GM19468 (cell line): Measurements from ENCODE around the gene EXOC3.
"Not testable (repeated sequence)": the region's sequence is repeated elsewhere in the genome, so short reads cannot be mapped to it uniquely, and the experiment has no call there.

Experiments used
- ATAC-seq: cut with Tn5 transposase; IDR thresholded peaks from one replicate; pipeline ENCODE4 v1.9.1; 2021; ENCODE audit warnings: mild to moderate bottlenecking, moderate library complexity, moderate number of reproducible peaks; ENCODE audit not compliant: unreplicated experiment; ENCODE audit errors: extremely low read depth

EXOC3 gene

GRCh38 chr5:406041-406440 lies 36.9 kb upstream of the EXOC3 start:
- no peak for ATAC-seq

- ATAC-seq: no peak
Observed at GRCh38 chr5:407051-407450, 35.9 kb upstream of the EXOC3 start.

DNA sequence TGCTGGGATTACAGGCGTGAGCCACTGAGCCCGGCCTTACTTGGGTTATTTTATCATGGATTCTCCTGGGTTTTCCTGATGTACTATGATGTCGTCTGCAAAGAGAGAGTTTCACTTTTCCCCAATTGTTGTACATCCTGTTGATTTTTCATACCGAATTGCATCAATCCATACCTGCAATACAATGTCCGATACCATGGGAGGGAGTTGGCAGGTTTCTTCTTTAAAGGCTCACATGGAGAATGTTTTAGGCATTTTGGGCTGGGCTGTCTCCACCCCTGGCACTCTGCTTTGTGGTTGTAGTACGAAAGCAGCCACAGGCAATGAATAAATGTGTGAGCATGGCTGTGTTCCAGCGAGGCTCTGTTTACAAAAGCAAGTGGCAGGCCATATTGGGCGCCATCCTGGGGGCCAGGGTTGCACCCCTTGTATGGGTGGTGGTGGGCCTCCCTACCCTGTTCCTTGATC lies 35.1 kb upstream of the EXOC3 start:
- no peak for ATAC-seq

DNA sequence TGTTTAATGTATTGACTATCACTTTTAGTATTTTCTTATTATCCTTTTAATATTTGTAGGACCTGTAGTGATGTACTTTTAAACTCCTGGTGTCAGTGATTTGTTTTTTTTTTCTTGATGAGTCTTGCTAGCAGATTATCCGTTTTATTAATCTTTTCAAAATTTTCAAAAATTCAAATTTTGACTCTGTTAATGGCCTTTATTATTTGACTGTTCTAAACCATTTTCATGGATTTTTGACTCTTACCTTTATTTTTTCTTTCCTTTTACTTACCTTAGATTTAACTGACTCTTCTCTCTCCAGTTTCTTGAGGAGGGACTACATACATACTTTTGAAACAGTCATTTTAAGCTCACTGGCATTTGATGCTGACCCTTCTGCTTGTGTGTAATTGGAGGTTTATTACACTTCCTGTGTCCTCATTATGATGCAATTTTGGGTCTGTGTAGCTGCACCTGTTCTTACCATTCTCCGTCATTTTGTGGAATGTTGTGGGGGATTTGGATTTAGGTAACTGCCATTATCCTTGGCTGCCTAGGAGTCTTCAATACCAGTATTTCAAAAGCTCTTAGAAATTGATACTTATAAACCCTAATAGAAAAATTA lies 32.0 kb upstream of the EXOC3 start:
- no peak for ATAC-seq

GRCh38 chr5:411728-412127 lies 31.2 kb upstream of the EXOC3 start:
- no peak for ATAC-seq

- not testable (repeated sequence) for ATAC-seq
Observed at GRCh38 chr5:414991-415927, 27.7 kb upstream of the EXOC3 start.

- no peak for ATAC-seq
Observed at GRCh38 chr5:415928-416635, 26.9 kb upstream of the EXOC3 start.

- no peak for ATAC-seq
Observed at GRCh38 chr5:416636-416960, 26.4 kb upstream of the EXOC3 start.

DNA sequence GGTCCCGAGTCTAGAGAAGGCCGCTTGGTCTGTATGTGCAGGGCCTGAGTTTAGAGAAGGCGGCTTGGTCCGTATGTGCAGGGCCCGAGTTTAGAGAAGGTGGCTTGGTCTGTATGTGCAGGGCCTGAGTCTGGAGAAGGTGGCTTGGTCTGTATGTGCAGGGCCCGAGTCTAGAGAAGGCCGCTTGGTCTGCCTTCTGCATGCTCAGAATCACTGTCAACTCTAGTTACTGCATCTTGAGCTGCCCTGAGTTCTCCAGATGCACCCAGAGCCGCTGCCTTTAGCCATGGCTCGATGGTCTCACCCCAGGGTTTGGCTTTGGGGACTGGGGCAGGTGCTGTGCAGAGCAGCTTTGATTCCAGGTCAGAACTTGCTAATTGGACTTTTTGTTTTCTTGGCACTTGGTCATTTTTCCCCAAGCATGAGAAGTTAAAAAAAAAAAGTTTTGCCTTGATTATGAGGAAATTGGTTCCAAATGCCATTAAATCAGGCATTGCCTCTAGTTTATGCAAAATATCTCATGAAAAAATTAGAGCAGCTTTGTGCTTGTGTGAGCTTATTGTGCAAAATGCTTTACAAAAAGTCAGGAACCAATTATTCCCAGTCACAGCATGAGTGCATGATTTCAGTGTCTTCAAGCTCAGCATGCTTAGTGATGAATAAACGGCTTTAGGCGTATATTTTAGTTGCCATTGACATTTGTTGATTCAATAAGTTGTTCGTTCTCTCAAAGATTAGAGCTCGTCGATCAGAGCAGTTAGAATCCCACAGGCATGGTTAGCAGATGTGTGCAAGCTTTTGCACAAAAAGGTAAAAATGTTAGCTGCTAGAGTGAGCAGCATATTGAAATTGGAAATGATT lies 25.4 kb upstream of the EXOC3 start:
- no peak for ATAC-seq

DNA sequence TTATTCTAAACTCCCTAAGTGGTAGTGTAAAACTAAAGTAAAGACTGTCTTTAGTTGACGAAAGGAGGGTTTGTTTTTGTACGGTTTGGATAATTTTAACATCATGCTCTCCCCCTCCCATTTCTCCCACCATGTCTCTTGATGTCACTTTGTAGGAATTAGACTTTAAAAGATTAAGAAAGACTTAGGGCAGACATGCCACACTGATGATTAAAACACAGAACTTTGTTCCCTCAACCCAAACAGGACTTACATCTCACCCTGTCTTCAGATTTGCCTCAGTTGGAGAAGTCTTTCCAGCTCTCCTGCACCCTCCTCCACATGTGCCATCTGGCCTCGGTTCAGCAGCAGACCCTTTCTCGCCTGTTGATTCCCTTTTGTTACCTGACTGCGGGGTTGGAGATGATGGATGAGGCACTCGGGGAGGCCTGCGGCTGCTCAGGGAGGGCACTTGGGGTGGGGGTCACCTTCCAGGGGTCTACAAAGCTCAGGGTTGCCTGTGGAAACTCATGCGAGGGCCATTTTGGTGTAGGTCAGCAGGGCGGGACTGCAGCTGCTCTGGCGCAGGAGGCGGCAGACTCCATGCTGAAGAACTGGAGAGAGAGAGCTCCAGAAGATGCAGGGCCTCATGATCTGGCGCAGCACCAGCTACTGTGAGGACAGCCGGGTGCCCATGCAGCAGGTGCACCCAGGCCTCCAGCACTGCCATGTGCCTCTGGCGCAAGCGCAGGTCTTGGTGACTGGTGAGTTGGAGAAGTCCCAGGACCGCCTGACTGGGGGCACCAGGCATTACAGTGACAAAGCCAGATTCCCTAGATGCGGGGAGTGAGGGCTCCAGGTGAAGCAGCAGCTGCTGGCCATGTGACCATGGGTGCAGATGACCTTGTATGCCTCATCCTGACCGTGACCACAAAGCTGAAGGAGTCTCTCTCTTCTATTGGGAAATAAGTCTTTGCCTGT lies 24.5 kb upstream of the EXOC3 start:
- ATAC-seq: no peak

GRCh38 chr5:419970-420369 lies 23.0 kb upstream of the EXOC3 start:
- ATAC-seq: no peak

- ATAC-seq: no peak
Observed at GRCh38 chr5:420632-421286, 22.2 kb upstream of the EXOC3 start.

DNA sequence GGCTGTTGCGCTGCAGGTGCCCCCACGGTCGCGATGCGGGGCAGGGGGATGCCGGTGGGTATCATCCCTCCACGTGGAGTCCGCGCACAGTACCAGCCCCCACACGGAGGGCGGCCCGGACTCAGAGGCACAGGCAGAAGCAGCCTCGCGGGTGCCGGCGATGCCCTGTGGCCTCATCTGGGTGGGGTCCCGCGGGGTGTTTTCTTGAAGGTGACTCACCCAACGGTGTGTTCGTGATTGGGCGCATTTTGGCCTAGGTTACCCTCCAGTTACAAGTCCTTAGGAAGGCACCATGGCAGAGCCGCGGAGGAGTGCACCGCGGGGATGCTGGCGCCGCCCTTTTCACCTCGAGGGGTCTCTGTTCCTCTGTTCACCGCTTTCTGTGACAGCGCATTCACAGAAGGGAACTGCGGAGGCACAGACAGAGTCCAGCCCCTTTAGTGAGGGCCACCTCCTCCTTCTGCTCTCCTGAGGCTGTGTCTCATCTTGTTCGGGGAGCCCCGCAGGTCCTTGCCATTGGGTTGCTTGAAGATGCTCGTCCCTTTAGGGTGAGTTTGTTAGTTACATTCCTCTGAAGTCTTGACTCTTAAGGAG lies 21.6 kb upstream of the EXOC3 start:
- ATAC-seq: no peak

- no peak for ATAC-seq
Observed at GRCh38 chr5:421901-422300, 21.1 kb upstream of the EXOC3 start.

- ATAC-seq: no peak
Observed at GRCh38 chr5:422323-423232, 20.4 kb upstream of the EXOC3 start.

DNA sequence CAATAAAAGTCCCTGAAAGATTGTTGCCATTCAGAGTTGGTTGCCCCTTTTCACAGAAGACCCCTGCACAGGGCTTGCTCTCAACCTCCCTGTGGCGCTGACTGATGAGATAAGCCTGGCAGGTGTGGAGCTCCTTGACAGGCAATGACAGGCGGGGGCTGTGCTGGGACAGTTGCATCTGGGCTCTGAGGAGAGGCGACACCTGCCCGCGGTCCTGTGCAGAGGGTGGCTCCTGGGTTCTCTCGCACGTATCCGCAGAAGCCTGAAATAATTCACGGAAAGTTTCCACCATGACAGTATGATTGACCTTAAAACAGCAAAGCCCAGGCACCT lies 19.8 kb upstream of the EXOC3 start:
- no peak for ATAC-seq

GRCh38 chr5:423626-424261 lies 19.2 kb upstream of the EXOC3 start:
- ATAC-seq: no peak
